HG03378 (cell line): ENCODE results near the gene RAB21.
A peak's percentile ranks its signal among the peaks of the same experiment; 100 is the strongest.

Experiments used
- ATAC-seq: cut with Tn5 transposase; IDR thresholded peaks from one replicate; pipeline ENCODE4 v1.9.1; 2021; ENCODE audit warnings: mild to moderate bottlenecking, moderate library complexity; ENCODE audit not compliant: unreplicated experiment

Gene RAB21

GRCh38 chr12:71754461-71755145, at the start of gene RAB21:
Gene RAB21, plus strand, starts transcription at chr12:71754863. Its CDS starts 267 bp downstream, at chr12:71755130.
- ATAC-seq, result peak; percentile 89

GRCh38 chr12:71704920-71705319, 49.7 kb upstream of the RAB21 start:
- no peak for ATAC-seq

- ATAC-seq, result no peak
These were observed 46.0 kb upstream of the RAB21 start for GRCh38 chr12:71708658-71709057.

- no peak for ATAC-seq
These were observed 44.2 kb upstream of the RAB21 start for GRCh38 chr12:71710276-71711125.

GRCh38 chr12:71718611-71719010, 36.1 kb upstream of the RAB21 start:
- no peak for ATAC-seq

- ATAC-seq, result no peak
These were observed 34.9 kb upstream of the RAB21 start for GRCh38 chr12:71719647-71720370.

- ATAC-seq, result no peak
These were observed 32.7 kb upstream of the RAB21 start for GRCh38 chr12:71721783-71722505.

GRCh38 chr12:71725011-71725410, 29.7 kb upstream of the RAB21 start:
- no peak for ATAC-seq

- ATAC-seq, result no peak
These were observed 28.1 kb upstream of the RAB21 start for GRCh38 chr12:71726548-71726947.

- ATAC-seq, result no peak
These were observed 26.7 kb upstream of the RAB21 start for GRCh38 chr12:71727958-71728357.

GRCh38 chr12:71730936-71731335, 23.7 kb upstream of the RAB21 start:
- no peak for ATAC-seq

- ATAC-seq, result no peak
These were observed 23.0 kb upstream of the RAB21 start for GRCh38 chr12:71731439-71732356.

GRCh38 chr12:71732357-71732712, 22.3 kb upstream of the RAB21 start:
- ATAC-seq, result no peak

GRCh38 chr12:71737197-71737596, 17.5 kb upstream of the RAB21 start:
- no peak for ATAC-seq

- ATAC-seq, result no peak
These were observed 11.7 kb upstream of the RAB21 start for GRCh38 chr12:71742998-71743397.

GRCh38 chr12:71744522-71745300, 10.0 kb upstream of the RAB21 start:
- ATAC-seq, result no peak

GRCh38 chr12:71746974-71747611, 7.6 kb upstream of the RAB21 start:
- ATAC-seq, result peak; percentile 96

- no peak for ATAC-seq
These were observed 6.4 kb upstream of the RAB21 start for GRCh38 chr12:71748081-71748850.
